CD14-positive monocyte (primary cell): ENCODE measurements around the gene LRP1. TPM values are rescaled to one million over a fixed set of nuclear protein-coding genes. Genes with fewer than 3 reads are reported as not detected.
A peak's percentile ranks its signal among the peaks of the same experiment; 100 is the strongest.

ENCODE experiments used
- DNase-seq, 3 donors: peaks; one replicate each; pipeline ENCODE4 v3.0.0-alpha.2; 2011 to 2022
- H2AFZ ChIP-seq: 2 replicates; pipeline ENCODE4 v1.6.0; 2012; ENCODE audit warnings: mild to moderate bottlenecking, low read depth, low read length, inconsistent platforms; ENCODE audit not compliant: insufficient read depth, poor library complexity, severe bottlenecking
- H3K27ac ChIP-seq, 2 donors: 1 replicate in 1 of 2; 2 replicates in 1 of 2; pipeline ENCODE4 v1.5.1; 2012 to 2013; ENCODE audit warnings: low read length in 2 of 2, control low read depth in 1 of 2, inconsistent platforms in 1 of 2, low read depth in 1 of 2, mild to moderate bottlenecking in 1 of 2
- H3K27me3 ChIP-seq, 2 donors: one replicate each; pipeline versions ENCODE4 v1.6.0 to v1.6.1; 2011 to 2013; ENCODE audit warnings: low read length in 2 of 2; ENCODE audit not compliant: control insufficient read depth in 2 of 2, insufficient read depth in 2 of 2
- H3K36me3 ChIP-seq, 2 donors: replicated peaks in 1 of 2; 1 replicate in 1 of 2; 2 replicates in 1 of 2; pipeline versions ENCODE4 v1.5.1 to v1.6.1; 2012 to 2013; ENCODE audit warnings: low read length in 2 of 2, control low read depth in 1 of 2, inconsistent platforms in 1 of 2, mild to moderate bottlenecking in 1 of 2; ENCODE audit not compliant: insufficient read depth in 2 of 2, control insufficient read depth in 1 of 2
- H3K4me1 ChIP-seq, 2 donors: 1 replicate in 1 of 2; 2 replicates in 1 of 2; pipeline versions ENCODE4 v1.5.1 to v1.6.1; 2012 to 2013; ENCODE audit warnings: low read length in 2 of 2, control low read depth in 1 of 2, inconsistent platforms in 1 of 2, mild to moderate bottlenecking in 1 of 2, moderate library complexity in 1 of 2; ENCODE audit not compliant: insufficient read depth in 2 of 2, control insufficient read depth in 1 of 2
- H3K4me2 ChIP-seq: replicated peaks from 2 replicates; pipeline ENCODE3; 2012; ENCODE audit warnings: low read length, moderate library complexity, mild to moderate bottlenecking; ENCODE audit not compliant: poor library complexity, severe bottlenecking; ENCODE audit errors: extremely low read depth
- H3K4me3 ChIP-seq, 3 experiments: fragments of 200-600 bp in 1 of 3; sonication (generic) in 1 of 3; replicated peaks in 1 of 3; 1 replicate in 2 of 3; 2 replicates in 1 of 3; pipeline ENCODE4 v1.5.1; 2011 to 2013; ENCODE audit warnings: low read length in 3 of 3, mild to moderate bottlenecking in 3 of 3, control low read depth in 2 of 3, low read depth in 2 of 3, inconsistent platforms in 1 of 3, moderate library complexity in 1 of 3
- H3K79me2 ChIP-seq: 2 replicates; pipeline ENCODE4 v1.6.0; 2012; ENCODE audit warnings: mild to moderate bottlenecking, control low read depth, inconsistent platforms, low read length, moderate library complexity; ENCODE audit not compliant: insufficient read depth
- H3K9ac ChIP-seq: 2 replicates; pipeline ENCODE4 v1.6.0; 2017; ENCODE audit warnings: low read length, mild to moderate bottlenecking; ENCODE audit not compliant: insufficient read depth, poor library complexity, severe bottlenecking
- H3K9me3 ChIP-seq, 2 donors: replicated peaks in 1 of 2; 1 replicate in 1 of 2; 2 replicates in 1 of 2; pipeline versions ENCODE4 v1.5.1 to v1.6.1; 2012 to 2013; ENCODE audit warnings: low read length in 2 of 2, control low read depth in 1 of 2; ENCODE audit not compliant: control insufficient read depth in 1 of 2, insufficient read depth in 1 of 2
- H4K20me1 ChIP-seq: 2 replicates; pipeline ENCODE4 v1.6.0; 2012; ENCODE audit warnings: mild to moderate bottlenecking, low read length, control low read depth, moderate library complexity; ENCODE audit not compliant: insufficient read depth
- H3K27ac Mint-ChIP-seq, 7 donors: one replicate each; pipeline ENCODE4 v1.8.0; 2020; ENCODE audit warnings: mild to moderate bottlenecking in 7 of 7, mixed read lengths in 7 of 7, moderate library complexity in 6 of 7, inconsistent platforms in 2 of 7
- H3K27me3 Mint-ChIP-seq, 3 donors: one replicate each; pipeline ENCODE4 v1.8.0; 2021 to 2022; ENCODE audit warnings: low read depth in 3 of 3, mild to moderate bottlenecking in 3 of 3, mixed read lengths in 3 of 3, moderate library complexity in 3 of 3, inconsistent platforms in 1 of 3
- H3K36me3 Mint-ChIP-seq, 2 donors: one replicate each; pipeline ENCODE4 v1.8.0; 2020; ENCODE audit warnings: mixed read lengths in 2 of 2, inconsistent platforms in 1 of 2, mild to moderate bottlenecking in 1 of 2
- H3K4me1 Mint-ChIP-seq: one replicate; pipeline ENCODE4 v1.8.0; 2020; ENCODE audit warnings: mild to moderate bottlenecking, mixed read lengths
- H3K4me3 Mint-ChIP-seq, 2 donors: one replicate each; pipeline ENCODE4 v1.8.0; 2020; ENCODE audit warnings: mild to moderate bottlenecking in 2 of 2, mixed read lengths in 2 of 2, moderate library complexity in 1 of 2
- H3K9me3 Mint-ChIP-seq, 7 donors: one replicate each; pipeline ENCODE4 v1.8.0; 2020 to 2022; ENCODE audit warnings: mixed read lengths in 7 of 7, mild to moderate bottlenecking in 6 of 7, moderate library complexity in 6 of 7, inconsistent platforms in 2 of 7
- WGBS: methylation state at CpG from one replicate; pipeline ENCODE4 v1.1.5; 2013; ENCODE audit warnings: missing lambda C conversion rate; ENCODE audit not compliant: insufficient coverage; 5-methylcytosine and 5-hydroxymethylcytosine counted together
- intact Hi-C, 2 donors: fragments of 100-400 bp; cut with micrococcal nuclease; formaldehyde crosslinking; loops; one replicate each; pipeline versions ENCODE4 v1.15.0 to v1.15.1; 2023
- polyA plus RNA-seq, 3 donors: library from polyadenylated mRNA; depleted of rRNA in 1 of 3; unstranded in 2 of 3; stranded (reverse) in 1 of 3; fragments of 300-500 nt in 2 of 3; fragments of >200 nt in 1 of 3; fragmentation: Illumina TruSeq in 2 of 3; gene quantifications; 1 replicate in 2 of 3; 2 replicates in 1 of 3; pipeline ENCODE4 v1.2.3, GENCODE V29; 2012 to 2021
- TF ChIP-seq, protein P1 (sequence below): fragments of 200-600 bp; IDR thresholded peaks from one replicate; pipeline ENCODE4 v1.8.0; 2022; ENCODE audit warnings: antibody characterized with exemption, mild to moderate bottlenecking

LRP1 gene
- polyA plus RNA-seq, 3 donors = 5.5 to 246 (median 10.5) TPM

DNA sequence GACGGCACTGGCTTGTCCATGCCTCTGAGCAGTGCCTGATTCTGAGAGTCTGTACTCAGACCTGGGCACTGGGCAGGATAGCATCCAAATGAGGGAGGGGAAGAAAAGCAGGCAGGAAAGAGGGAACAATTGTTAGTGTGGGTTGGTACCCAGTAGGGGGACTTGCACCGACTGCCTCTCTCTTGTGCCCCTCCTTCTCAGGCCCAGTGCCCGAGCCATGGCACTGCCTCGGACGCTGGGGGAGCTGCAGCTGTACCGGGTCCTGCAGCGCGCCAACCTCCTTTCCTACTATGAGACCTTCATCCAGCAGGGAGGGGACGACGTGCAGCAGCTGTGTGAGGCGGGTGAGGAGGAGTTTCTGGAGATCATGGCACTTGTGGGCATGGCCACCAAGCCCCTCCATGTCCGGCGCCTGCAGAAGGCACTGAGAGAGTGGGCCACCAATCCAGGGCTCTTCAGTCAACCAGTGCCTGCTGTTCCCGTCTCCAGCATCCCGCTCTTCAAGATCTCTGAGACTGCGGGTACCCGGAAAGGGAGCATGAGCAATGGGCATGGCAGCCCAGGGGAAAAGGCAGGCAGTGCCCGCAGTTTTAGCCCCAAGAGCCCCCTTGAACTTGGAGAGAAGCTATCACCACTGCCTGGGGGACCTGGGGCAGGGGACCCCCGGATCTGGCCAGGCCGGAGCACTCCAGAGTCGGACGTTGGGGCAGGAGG is 37.2 kb upstream of the LRP1 start:
- Histone ChIP-seq H2AFZ (no peak overlapping the region), H3K9ac (no peak overlapping the region), H3K27me3 (no peaks in the 10 kb centered on the region), H3K4me1 (peaks cover 55 to 68% of the 10 kb centered on the region in 2 donors), H4K20me1 (peaks cover 57% of the 10 kb centered on the region), H3K27ac (no peak overlapping the region), H3K4me3 (peak overlapping the region in 1 of 3 experiments; percentile 16), H3K4me2 (no peak overlapping the region), H3K79me2 (no peaks in the 10 kb centered on the region), H3K36me3 (peaks cover 18 to 23% of the 10 kb centered on the region in 2 donors), H3K9me3 (no peaks in the 10 kb centered on the region)
- TF ChIP-seq, protein P1, sequence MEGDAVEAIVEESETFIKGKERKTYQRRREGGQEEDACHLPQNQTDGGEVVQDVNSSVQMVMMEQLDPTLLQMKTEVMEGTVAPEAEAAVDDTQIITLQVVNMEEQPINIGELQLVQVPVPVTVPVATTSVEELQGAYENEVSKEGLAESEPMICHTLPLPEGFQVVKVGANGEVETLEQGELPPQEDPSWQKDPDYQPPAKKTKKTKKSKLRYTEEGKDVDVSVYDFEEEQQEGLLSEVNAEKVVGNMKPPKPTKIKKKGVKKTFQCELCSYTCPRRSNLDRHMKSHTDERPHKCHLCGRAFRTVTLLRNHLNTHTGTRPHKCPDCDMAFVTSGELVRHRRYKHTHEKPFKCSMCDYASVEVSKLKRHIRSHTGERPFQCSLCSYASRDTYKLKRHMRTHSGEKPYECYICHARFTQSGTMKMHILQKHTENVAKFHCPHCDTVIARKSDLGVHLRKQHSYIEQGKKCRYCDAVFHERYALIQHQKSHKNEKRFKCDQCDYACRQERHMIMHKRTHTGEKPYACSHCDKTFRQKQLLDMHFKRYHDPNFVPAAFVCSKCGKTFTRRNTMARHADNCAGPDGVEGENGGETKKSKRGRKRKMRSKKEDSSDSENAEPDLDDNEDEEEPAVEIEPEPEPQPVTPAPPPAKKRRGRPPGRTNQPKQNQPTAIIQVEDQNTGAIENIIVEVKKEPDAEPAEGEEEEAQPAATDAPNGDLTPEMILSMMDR = no peak
- H3K4me3 Mint-ChIP-seq = peak overlapping the region; percentile 46 to 90
- no peak for DNase-seq
- 98% methylated on average over 11 of the region's 22 CpGs for WGBS
- no peaks in the 10 kb centered on the region for H3K9me3 Mint-ChIP-seq
- H3K4me1 Mint-ChIP-seq = peaks cover 53% of the 10 kb centered on the region
- H3K27me3 Mint-ChIP-seq = peaks cover 0 to 11% (median 9%) of the 10 kb centered on the region in 3 donors
- intact Hi-C loops = no loop called here
- H3K36me3 Mint-ChIP-seq = peaks cover 29 to 32% of the 10 kb centered on the region in 2 donors
- H3K27ac Mint-ChIP-seq = peak overlapping the region in 1 of 7 donors; percentile 13

GRCh38 chr12:57091638-57092528 is 36.4 kb upstream of the LRP1 start:
- H3K27me3 Mint-ChIP-seq = peaks cover 0 to 12% (median 6%) of the 10 kb centered on the region in 3 donors
- Histone ChIP-seq H3K4me1 (peaks cover 47 to 60% of the 10 kb centered on the region in 2 donors), H3K9me3 (no peaks in the 10 kb centered on the region), H3K4me2 (no peak overlapping the region), H2AFZ (no peak overlapping the region), H3K27me3 (no peaks in the 10 kb centered on the region), H3K9ac (no peak overlapping the region), H3K4me3 (no peak overlapping the region), H3K27ac (no peak overlapping the region), H3K36me3 (peaks cover 26 to 31% of the 10 kb centered on the region in 2 donors), H3K79me2 (no peaks in the 10 kb centered on the region), H4K20me1 (peaks cover 65% of the 10 kb centered on the region)
- no peaks in the 10 kb centered on the region for H3K9me3 Mint-ChIP-seq
- peak overlapping the region in 1 of 7 donors; percentile 15 for H3K27ac Mint-ChIP-seq
- DNase-seq = no peak
- peaks cover 46% of the 10 kb centered on the region for H3K4me1 Mint-ChIP-seq
- intact Hi-C loops = loop anchor here in 1 of 2 donors (2.0 kb wide), 1 partner anchor 23 kb away; no protein-coding TSS in a partner anchor
- no peak overlapping the region for H3K4me3 Mint-ChIP-seq
- WGBS = 97% methylated on average over 16 of the region's 25 CpGs
- TF ChIP-seq, protein P1 = no peak
- H3K36me3 Mint-ChIP-seq = peaks cover 37 to 40% of the 10 kb centered on the region in 2 donors
